Neural progenitor cell (in vitro differentiated cells): ENCODE data around the gene ITPK1. TPM values are rescaled to one million over a fixed set of nuclear protein-coding genes. Genes with fewer than 3 reads are reported as not detected.

Source experiments
- DNase-seq: peaks from one replicate; pipeline ENCODE4 v3.0.0-alpha.2; 2016; ENCODE audit warnings: low spot score
- H2AFZ ChIP-seq: fragments of 200-600 bp; sonication (generic); replicated peaks from 2 replicates; pipeline ENCODE4 v1.6.1; 2016; ENCODE audit warnings: antibody characterized with exemption
- H3F3A ChIP-seq: fragments of 200-600 bp; sonication (generic); 2 replicates; pipeline ENCODE4 v1.6.1; 2016; ENCODE audit warnings: antibody characterized with exemption, low read depth
- H3K27ac ChIP-seq: fragments of 200-600 bp; sonication (generic); 2 replicates; pipeline ENCODE4 v1.5.1; 2016; ENCODE audit warnings: mild to moderate bottlenecking
- H3K27me3 ChIP-seq: fragments of 200-600 bp; sonication (generic); 2 replicates; pipeline ENCODE4 v1.6.1; 2016; ENCODE audit warnings: mild to moderate bottlenecking, moderate library complexity
- H3K36me3 ChIP-seq: fragments of 200-600 bp; sonication (generic); 2 replicates; pipeline ENCODE4 v1.5.1; 2016
- H3K4me1 ChIP-seq: fragments of 200-600 bp; sonication (generic); 2 replicates; pipeline ENCODE4 v1.6.1; 2016; ENCODE audit warnings: mixed run types
- H3K4me2 ChIP-seq: fragments of 200-600 bp; sonication (generic); 2 replicates; pipeline ENCODE4 v1.6.1; 2016
- H3K4me3 ChIP-seq: fragments of 200-600 bp; sonication (generic); 2 replicates; pipeline ENCODE4 v1.5.1; 2016
- H3K79me2 ChIP-seq: fragments of 200-600 bp; sonication (generic); 2 replicates; pipeline ENCODE4 v1.6.1; 2016; ENCODE audit warnings: low read depth
- H3K9ac ChIP-seq: fragments of 200-600 bp; sonication (generic); 2 replicates; pipeline ENCODE4 v1.6.1; 2016
- H3K9me3 ChIP-seq: fragments of 200-600 bp; sonication (generic); 2 replicates; pipeline ENCODE4 v1.5.1; 2016; ENCODE audit warnings: low read depth
- H4K20me1 ChIP-seq: fragments of 200-600 bp; sonication (generic); 2 replicates; pipeline ENCODE4 v1.6.1; 2016; ENCODE audit warnings: low read depth
- H3K27ac Mint-ChIP-seq: 3 replicates; pipeline ENCODE4 v1.8.0; 2021; ENCODE audit warnings: mixed read lengths
- H3K27me3 Mint-ChIP-seq: 2 replicates; pipeline ENCODE4 v1.8.0; 2022; ENCODE audit warnings: low read depth, mild to moderate bottlenecking, inconsistent platforms, moderate library complexity, mixed read lengths; ENCODE audit not compliant: insufficient read depth
- H3K36me3 Mint-ChIP-seq: 3 replicates; pipeline ENCODE4 v1.8.0; 2021; ENCODE audit warnings: mixed read lengths
- H3K4me1 Mint-ChIP-seq: 3 replicates; pipeline ENCODE4 v1.8.0; 2021; ENCODE audit warnings: mixed read lengths
- H3K4me3 Mint-ChIP-seq: 3 replicates; pipeline ENCODE4 v1.8.0; 2021; ENCODE audit warnings: mild to moderate bottlenecking, moderate library complexity, mixed read lengths
- H3K9me3 Mint-ChIP-seq: 3 replicates; pipeline ENCODE4 v1.8.0; 2020; ENCODE audit warnings: mixed read lengths
- EZH2 ChIP-seq: fragments of 200-600 bp; sonication (generic); IDR thresholded peaks from 2 replicates; pipeline ENCODE4 v1.6.1; 2017; ENCODE audit warnings: antibody characterized with exemption, mild to moderate bottlenecking, moderate library complexity
- EZH2phosphoT487 ChIP-seq: fragments of 200-600 bp; sonication (generic); IDR thresholded peaks from 2 replicates; pipeline ENCODE4 v1.6.1; 2017; ENCODE audit warnings: antibody characterized with exemption
- total RNA-seq: library from RNA; depleted of rRNA; stranded (reverse); fragments of >200 nt; gene quantifications from 2 replicates; pipeline ENCODE4 v1.2.3, GENCODE V29; 2015; ENCODE audit warnings: low replicate concordance
- TF ChIP-seq, protein P1 (sequence below): fragments of 200-600 bp; sonication (generic); IDR thresholded peaks from 2 replicates; pipeline ENCODE4 v1.5.1; 2017; ENCODE audit warnings: antibody characterized with exemption, mild to moderate bottlenecking

Gene ITPK1
- total RNA-seq, 1 donor from 2014 or later: 25.8 TPM

- Histone ChIP-seq H3K4me1 (peaks cover 23% of the 10 kb centered on the region), H3K27ac (no peak overlapping the region), H3K79me2 (no peaks in the 10 kb centered on the region), H4K20me1 (peaks cover 8% of the 10 kb centered on the region), H2AFZ (no peak overlapping the region), H3K9me3 (no peaks in the 10 kb centered on the region), H3K4me2 (no peak overlapping the region), H3F3A (peaks cover 4% of the 10 kb centered on the region), H3K36me3 (no peaks in the 10 kb centered on the region), H3K9ac (no peak overlapping the region), H3K4me3 (no peak overlapping the region), H3K27me3 (no peaks in the 10 kb centered on the region)
- Mint-ChIP-seq H3K27ac (no peak overlapping the region), H3K36me3 (peaks cover 2% of the 10 kb centered on the region), H3K4me3 (no peak overlapping the region), H3K4me1 (peaks cover 26% of the 10 kb centered on the region), H3K9me3 (no peaks in the 10 kb centered on the region), H3K27me3 (peaks cover 9% of the 10 kb centered on the region)
- TF ChIP-seq, protein P1, sequence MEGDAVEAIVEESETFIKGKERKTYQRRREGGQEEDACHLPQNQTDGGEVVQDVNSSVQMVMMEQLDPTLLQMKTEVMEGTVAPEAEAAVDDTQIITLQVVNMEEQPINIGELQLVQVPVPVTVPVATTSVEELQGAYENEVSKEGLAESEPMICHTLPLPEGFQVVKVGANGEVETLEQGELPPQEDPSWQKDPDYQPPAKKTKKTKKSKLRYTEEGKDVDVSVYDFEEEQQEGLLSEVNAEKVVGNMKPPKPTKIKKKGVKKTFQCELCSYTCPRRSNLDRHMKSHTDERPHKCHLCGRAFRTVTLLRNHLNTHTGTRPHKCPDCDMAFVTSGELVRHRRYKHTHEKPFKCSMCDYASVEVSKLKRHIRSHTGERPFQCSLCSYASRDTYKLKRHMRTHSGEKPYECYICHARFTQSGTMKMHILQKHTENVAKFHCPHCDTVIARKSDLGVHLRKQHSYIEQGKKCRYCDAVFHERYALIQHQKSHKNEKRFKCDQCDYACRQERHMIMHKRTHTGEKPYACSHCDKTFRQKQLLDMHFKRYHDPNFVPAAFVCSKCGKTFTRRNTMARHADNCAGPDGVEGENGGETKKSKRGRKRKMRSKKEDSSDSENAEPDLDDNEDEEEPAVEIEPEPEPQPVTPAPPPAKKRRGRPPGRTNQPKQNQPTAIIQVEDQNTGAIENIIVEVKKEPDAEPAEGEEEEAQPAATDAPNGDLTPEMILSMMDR: no peak
- no peak for TF ChIP-seq EZH2phosphoT487
- no peak for DNase-seq
Observed at GRCh38 chr14:93025055-93025454, 90.7 kb downstream of the ITPK1 start.

- no peak overlapping the region for H3K4me2 ChIP-seq
- no peak overlapping the region for H3K4me3 Mint-ChIP-seq
- H2AFZ ChIP-seq: no peak overlapping the region
- peaks cover 27% of the 10 kb centered on the region for H3K4me1 Mint-ChIP-seq
- no peak overlapping the region for H3K4me3 ChIP-seq
- no peaks in the 10 kb centered on the region for H3K9me3 Mint-ChIP-seq
- DNase-seq: no peak
- peak overlapping the region; percentile 60 for H3K27ac Mint-ChIP-seq
- H3K36me3 Mint-ChIP-seq: peaks cover 2% of the 10 kb centered on the region
- H3K36me3 ChIP-seq: no peaks in the 10 kb centered on the region
- H3K27me3 ChIP-seq: no peaks in the 10 kb centered on the region
- peaks cover 23% of the 10 kb centered on the region for H3K4me1 ChIP-seq
- no peak overlapping the region for H3K9ac ChIP-seq
- H3K27me3 Mint-ChIP-seq: peaks cover 9% of the 10 kb centered on the region
- TF ChIP-seq, protein P1: no peak
- TF ChIP-seq EZH2phosphoT487 (no peak), EZH2 (no peak)
- no peaks in the 10 kb centered on the region for H3K79me2 ChIP-seq
- H3K27ac ChIP-seq: peak overlapping the region; percentile 29
- H4K20me1 ChIP-seq: peaks cover 8% of the 10 kb centered on the region
- no peaks in the 10 kb centered on the region for H3K9me3 ChIP-seq
- peaks cover 9% of the 10 kb centered on the region for H3F3A ChIP-seq
Observed at GRCh38 chr14:93024493-93024892, 91.2 kb downstream of the ITPK1 start.

DNA sequence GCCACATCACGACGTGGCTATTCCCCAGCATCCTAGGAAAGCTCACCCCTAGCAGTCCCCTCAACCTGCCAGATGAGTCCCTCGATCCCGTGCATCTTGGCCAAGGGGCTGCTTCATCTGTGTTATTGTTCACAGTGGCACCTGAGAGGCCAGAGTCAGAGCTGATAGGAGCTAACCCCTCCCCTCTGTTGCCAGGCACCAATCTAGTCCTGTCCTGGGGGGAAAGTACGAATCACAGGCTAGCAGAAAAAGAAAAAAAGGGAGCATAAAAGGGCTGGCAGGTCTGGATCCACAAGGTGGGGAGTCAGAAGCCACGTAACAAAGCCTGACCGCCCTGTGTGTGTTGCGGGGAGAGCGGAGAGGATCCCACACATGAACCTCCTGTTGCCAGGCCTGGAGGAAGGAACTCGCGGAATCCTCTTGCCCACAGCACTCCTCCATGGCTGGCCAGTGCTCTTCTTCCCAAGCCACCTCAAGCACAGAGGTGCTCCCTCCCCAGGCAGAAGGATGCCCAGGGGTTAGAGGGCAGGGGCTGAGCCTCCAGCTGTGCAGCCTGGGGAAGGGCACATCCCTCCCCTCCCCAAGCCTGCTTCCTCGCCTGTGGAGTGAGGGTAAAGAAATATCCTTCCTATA lies 91.8 kb downstream of the ITPK1 start:
- Histone ChIP-seq H3K79me2 (no peaks in the 10 kb centered on the region), H3K36me3 (no peaks in the 10 kb centered on the region), H3K27ac (peak overlapping the region; percentile 37), H4K20me1 (peaks cover 6% of the 10 kb centered on the region), H2AFZ (no peak overlapping the region), H3K9me3 (no peaks in the 10 kb centered on the region), H3K27me3 (no peaks in the 10 kb centered on the region), H3K9ac (no peak overlapping the region), H3K4me2 (peak overlapping the region; percentile 22), H3K4me3 (no peak overlapping the region), H3K4me1 (peaks cover 28% of the 10 kb centered on the region), H3F3A (peaks cover 9% of the 10 kb centered on the region)
- Mint-ChIP-seq H3K9me3 (no peaks in the 10 kb centered on the region), H3K4me1 (peaks cover 29% of the 10 kb centered on the region), H3K27me3 (peaks cover 11% of the 10 kb centered on the region), H3K27ac (peak overlapping the region; percentile 22), H3K36me3 (peaks cover 2% of the 10 kb centered on the region), H3K4me3 (no peak overlapping the region)
- TF ChIP-seq EZH2 (no peak), EZH2phosphoT487 (no peak)
- TF ChIP-seq, protein P1: no peak
- no peak for DNase-seq
